Nasal cavity respiratory epithelium epithelial cell of viscerocranial mucosa (primary cell): ENCODE measurements around the gene C16orf74. TPM values are rescaled to one million over a fixed set of nuclear protein-coding genes. Genes with fewer than 3 reads are reported as not detected.

ENCODE experiments used
- total RNA-seq: library from RNA; depleted of rRNA; stranded (reverse); fragments of >200 nt; gene quantifications from 2 replicates; pipeline ENCODE4 v1.2.3, GENCODE V29; 2014

Gene C16orf74
- 51.1 and 111 TPM in 2 replicates for total RNA-seq

DNA sequence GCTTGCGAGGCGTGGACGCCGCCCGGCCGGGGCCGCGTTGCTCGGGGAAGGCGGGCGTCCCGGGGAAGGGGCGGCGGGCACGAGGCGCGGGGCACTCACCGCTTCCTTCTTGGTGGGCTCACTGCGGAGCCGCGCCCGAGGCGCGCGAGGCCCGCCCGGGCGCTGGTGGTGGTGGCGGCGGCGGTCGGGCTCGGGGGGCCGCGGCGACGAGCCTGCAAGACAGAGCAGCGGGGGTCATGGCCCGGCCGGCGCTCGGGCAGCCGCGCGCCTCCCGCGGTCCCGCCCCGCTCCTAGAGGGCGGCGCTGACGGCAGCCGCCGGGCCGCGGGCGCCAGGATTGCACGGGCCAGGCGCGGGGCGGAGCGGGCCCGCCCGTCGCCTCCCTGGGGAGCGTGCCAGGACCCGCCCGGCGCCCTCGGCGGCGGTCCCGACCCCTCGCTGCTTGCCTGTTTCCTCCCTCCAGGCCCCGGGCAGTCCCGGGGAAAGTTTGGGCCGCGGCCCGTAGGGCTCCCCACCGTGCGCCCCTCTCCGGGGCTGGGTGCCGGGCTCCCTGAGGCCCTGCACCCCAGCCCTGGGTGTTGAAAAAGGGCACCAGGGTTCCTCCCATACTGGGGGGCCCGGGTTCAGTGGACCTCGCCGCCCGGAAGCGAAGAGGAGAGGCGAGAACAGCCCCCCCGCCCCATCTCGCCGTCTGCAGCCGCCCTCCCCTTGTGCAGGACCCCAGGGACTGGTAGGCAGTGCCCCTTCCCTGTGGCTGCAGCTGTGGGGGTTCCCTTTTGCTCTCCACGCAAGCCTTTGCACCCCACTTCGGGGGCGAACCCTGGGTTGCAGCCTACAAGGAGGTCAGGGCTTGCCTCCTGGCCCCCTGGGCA, at the start of gene C16orf74:
Gene C16orf74, minus strand, starts transcription at position 270 of the 871 bp plus-strand sequence. CDS start 15,879 bp downstream, outside the sequence.

DNA sequence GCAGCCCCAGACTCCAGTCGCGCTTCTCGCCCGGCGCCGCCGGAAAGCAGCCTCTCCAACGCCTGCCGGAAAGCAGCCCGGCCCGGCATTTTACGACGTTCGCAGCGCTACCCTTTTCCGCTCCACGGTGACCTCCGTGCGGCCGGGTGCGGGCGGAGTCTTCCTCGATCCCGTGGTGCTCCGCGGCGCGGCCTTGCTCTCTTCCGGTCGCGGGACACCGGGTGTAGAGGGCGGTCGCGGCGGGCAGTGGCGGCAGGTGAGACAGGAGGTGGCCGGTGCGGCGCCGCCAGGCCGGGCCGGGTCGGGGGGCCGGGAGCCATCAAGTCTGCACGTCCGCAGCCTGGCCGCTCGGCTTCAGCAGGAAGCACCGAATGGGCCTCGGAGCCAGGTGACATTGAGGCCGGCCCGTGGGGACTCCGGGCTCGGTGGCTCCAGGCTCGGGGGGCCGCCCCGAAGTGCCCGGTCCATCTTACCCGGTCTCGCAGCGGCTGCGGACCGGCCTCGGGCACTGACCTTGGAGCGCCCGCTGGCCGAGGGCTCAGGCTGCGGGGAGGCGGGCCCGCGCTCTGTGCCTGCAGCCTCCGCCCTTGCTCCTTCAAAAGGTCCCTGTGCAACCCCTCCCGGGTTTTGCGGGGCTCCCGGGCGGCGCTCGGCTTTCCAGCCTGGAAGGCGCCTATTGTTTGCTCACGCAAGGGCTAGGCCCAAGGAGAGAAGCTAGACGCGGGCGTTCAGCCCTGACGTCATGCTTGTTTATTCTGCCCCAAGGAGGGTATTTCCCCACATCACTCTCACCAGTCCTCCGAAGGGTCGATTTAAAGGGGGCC, 48.8 kb upstream of the C16orf74 start, which contains the start of the genes COX4I1 and EMC8:
Gene COX4I1, plus strand, starts transcription at position 199 of the 824 bp plus-strand sequence. CDS start 1,511 bp downstream, outside the sequence.
Gene EMC8, minus strand, starts transcription at position 48 of the 824 bp plus-strand sequence. CDS start 249 bp downstream, outside the sequence.

DNA sequence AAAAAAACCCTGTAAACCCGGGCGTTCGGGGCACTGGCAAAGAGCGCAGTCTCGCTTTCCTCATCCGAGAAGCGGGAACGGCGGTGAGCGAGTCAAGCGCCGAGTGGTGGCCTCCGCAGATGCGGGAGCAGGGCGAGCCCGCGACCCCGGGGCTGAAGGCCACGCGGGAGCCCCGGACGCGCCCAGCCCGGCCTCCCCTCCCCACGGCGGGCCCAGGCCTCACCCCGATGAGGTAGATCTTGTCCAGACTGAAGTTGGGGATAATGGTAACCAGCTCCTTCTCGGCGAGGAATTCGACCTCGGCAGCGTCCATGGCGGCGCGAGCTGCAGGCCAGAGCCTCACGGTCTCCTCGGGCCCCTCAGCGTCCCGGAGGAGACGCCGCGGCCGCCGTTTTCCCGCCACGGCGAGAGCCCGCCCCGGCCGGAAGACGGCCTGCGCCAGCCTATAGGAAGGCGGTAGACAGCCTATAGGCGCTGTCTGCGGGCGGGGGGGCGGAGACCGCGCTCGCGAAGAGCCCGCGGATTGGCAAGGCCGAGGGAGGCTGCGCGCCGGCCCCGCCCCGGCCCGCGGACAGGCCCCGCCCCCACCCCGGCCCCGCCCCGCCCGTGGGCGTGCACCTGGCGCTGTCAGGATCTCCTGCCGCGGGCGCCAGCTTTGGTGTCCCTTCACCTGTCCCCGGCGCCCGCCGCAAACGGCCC, 62.2 kb downstream of the C16orf74 start, which contains the start of gene GINS2:
Gene GINS2, minus strand, starts transcription at position 369 of the 699 bp plus-strand sequence. Its CDS starts 56 bp downstream, at position 313.

Other genes starting within 250 kb of the C16orf74 start
- gene GSE1, start 137.8 kb downstream of the C16orf74 start, total RNA-seq, result 17.1 and 29.3 TPM in 2 replicates
- gene GINS2, start 62.1 kb downstream of the C16orf74 start, total RNA-seq, result 0.68 and 0.71 TPM in 2 replicates
- gene EMC8, start 48.4 kb upstream of the C16orf74 start, total RNA-seq, result 24.3 and 29.6 TPM in 2 replicates
- 356 and 505 TPM in 2 replicates for gene COX4I1, start 48.6 kb upstream of the C16orf74 start, total RNA-seq
- not detected in 2 replicates for gene IRF8, start 148.1 kb upstream of the C16orf74 start, total RNA-seq